ENCODE measurements around the gene TMC1. TPM values are rescaled to one million over a fixed set of nuclear protein-coding genes. Genes with fewer than 3 reads are reported as not detected.

The TMC1 gene
- total and polyA plus RNA-seq, 12 donors, result 0.01 to 0.67 (median 0.43) TPM; not detected in 6

- intact Hi-C loops (cut with DNase I), result loop anchor here in 1 of 10 donors (5.0 kb wide), 1 partner anchor 767 kb away; no protein-coding TSS in a partner anchor
- 71 to 78% methylated on average over 1 of the region's 1 CpG for WGBS, 2 donors
- no peak for TF ChIP-seq CTCF (IDR thresholded peaks at IDR 0.05)
- H3K27ac ChIP-seq, result no peak overlapping the region
- DNase-seq (no peak), ATAC-seq (no peak)
- H3K36me3 ChIP-seq, result no peaks in the 10 kb centered on the region
- H3K27me3 ChIP-seq, result no peaks in the 10 kb centered on the region
- no peak overlapping the region for H3K4me3 ChIP-seq
- peaks cover 0 to 18% (median 0%) of the 10 kb centered on the region in 9 donors for H3K4me1 ChIP-seq
- H3K9me3 ChIP-seq, result no peaks in the 10 kb centered on the region
Observed at GRCh38 chr9:72560086-72560485, 38.7 kb downstream of the TMC1 start.

- Histone ChIP-seq H3K4me3 (no peak overlapping the region), H3K36me3 (no peaks in the 10 kb centered on the region), H3K4me1 (no peaks in the 10 kb centered on the region), H3K9me3 (no peaks in the 10 kb centered on the region), H3K27ac (no peak overlapping the region), H3K27me3 (no peaks in the 10 kb centered on the region)
- ATAC-seq (no peak), DNase-seq (no peak)
- WGBS, 2 donors, result 93 to 96% methylated on average over 4 of the region's 4 CpGs
- intact Hi-C loops (cut with DNase I), result loop anchor here in 1 of 10 donors (5.0 kb wide), 1 partner anchor 763 kb away; no protein-coding TSS in a partner anchor
- no peak for TF ChIP-seq CTCF (IDR thresholded peaks at IDR 0.05)
Observed at GRCh38 chr9:72563806-72564205, 42.4 kb downstream of the TMC1 start.

- 91 to 92% methylated on average over 2 of the region's 2 CpGs for WGBS, 2 donors
- Histone ChIP-seq H3K36me3 (no peaks in the 10 kb centered on the region), H3K27ac (no peak overlapping the region), H3K4me3 (no peak overlapping the region), H3K4me1 (no peaks in the 10 kb centered on the region), H3K9me3 (no peaks in the 10 kb centered on the region), H3K27me3 (no peaks in the 10 kb centered on the region)
- DNase-seq (no peak), ATAC-seq (no peak)
- intact Hi-C loops (cut with DNase I), result loop anchor here in 1 of 10 donors (5.0 kb wide), 2 partner anchors 37 to 763 kb away; no protein-coding TSS in a partner anchor
- no peak for TF ChIP-seq CTCF (IDR thresholded peaks at IDR 0.05)
Observed at GRCh38 chr9:72564479-72565281, 43.3 kb downstream of the TMC1 start.

GRCh38 chr9:72565535-72565934 is 44.1 kb downstream of the TMC1 start:
- ATAC-seq, result no peak
- Histone ChIP-seq H3K36me3 (no peaks in the 10 kb centered on the region), H3K9me3 (no peaks in the 10 kb centered on the region), H3K27ac (no peak overlapping the region), H3K4me3 (no peak overlapping the region), H3K4me1 (no peaks in the 10 kb centered on the region), H3K27me3 (no peaks in the 10 kb centered on the region)
- intact Hi-C loops (cut with DNase I), result loop anchor here in 1 of 10 donors (5.0 kb wide), 1 partner anchor 38 kb away; no protein-coding TSS in a partner anchor
- TF ChIP-seq CTCF (IDR thresholded peaks at IDR 0.05), result no peak
- 98% methylated on average over 7 of the region's 7 CpGs for WGBS, 2 donors
- no peak for DNase-seq
